ENCODE data around the gene PLEKHM2. TPM values are rescaled to one million over a fixed set of nuclear protein-coding genes. Genes with fewer than 3 reads are reported as not detected.

Gene PLEKHM2
- total and polyA plus RNA-seq, 2 of the 4 experiments (the other 2 are of a cell fraction), result 24.7 to 48.0 TPM

- no TSS peak for BruUV-seq (replicated peaks)
- no peak within 1 kb of the TSS for H3K56ac ChIP-seq (ENCODE audit: extremely low read depth, insufficient read depth, low read length)
- dilution Hi-C loops (cut with HindIII; ENCODE audit: low sequenced_read_pairs, unreplicated experiment) (no loop called here), in situ Hi-C loops (cut with MboI; ENCODE audit: low sequenced_read_pairs) (loop anchor here (5.0 kb wide), 1 partner anchor 145 kb away; no protein-coding TSS in a partner anchor), intact Hi-C loops (cut with micrococcal nuclease) (no loop called here)
- no peak within 1 kb of the TSS for H4K91ac ChIP-seq (ENCODE audit: insufficient read depth, low read depth, low read length)
- H2BK120ac ChIP-seq (ENCODE audit: low read depth, low read length), result no peak within 1 kb of the TSS
- no peak within 1 kb of the TSS for H3K14ac ChIP-seq (replicated peaks; ENCODE audit: low read depth, low read length)
- peak within 1 kb of the TSS; percentile 88 for H2AK9ac ChIP-seq (replicated peaks; ENCODE audit: low read depth, low read length, poor library complexity)
- H2AK5ac ChIP-seq (ENCODE audit: low read depth, low read length), result no peak within 1 kb of the TSS
- H2AFZ ChIP-seq (replicated peaks; ENCODE audit: low read length, poor library complexity), result peak within 1 kb of the TSS; percentile 85
- no peaks in the 10 kb centered on the region for H3K9me1 ChIP-seq (ENCODE audit: insufficient read depth, low read length)
- H2BK20ac ChIP-seq (ENCODE audit: low read depth, low read length), result no peak within 1 kb of the TSS
- H3K4me1 ChIP-seq (ENCODE audit: control insufficient read depth, insufficient read depth, low read length), result no peaks in the 10 kb centered on the region
- no peak for TF ChIP-seq CEBPB (IDR thresholded peaks at IDR 0.05; ENCODE audit: low read depth, low read length)
- TF ChIP-seq CHD1 (IDR thresholded peaks at IDR 0.05; ENCODE audit: low read depth, low read length), result no peak
- TF ChIP-seq RCOR1 (IDR thresholded peaks at IDR 0.05; ENCODE audit: insufficient replicate concordance, low read length), result no peak
- no peak for TF ChIP-seq SMC3 (IDR thresholded peaks at IDR 0.05; ENCODE audit: low read depth, low read length)
- no peak for TF ChIP-seq NFE2L2 (IDR thresholded peaks at IDR 0.05; ENCODE audit: low read depth, low read length)
- no peak for TF ChIP-seq MXI1 (IDR thresholded peaks at IDR 0.05; ENCODE audit: borderline replicate concordance, low read depth, low read length)
- TF ChIP-seq RAD21 (IDR thresholded peaks at IDR 0.05; ENCODE audit: low read length), result no peak
- no peak for TF ChIP-seq MAFK (IDR thresholded peaks at IDR 0.05; ENCODE audit: low read depth, low read length)
- TF ChIP-seq ELK1 (IDR thresholded peaks at IDR 0.05; ENCODE audit: borderline replicate concordance, low read depth, low read length), result no peak
- TF ChIP-seq CTCF (conservative IDR thresholded peaks at IDR 0.05; ENCODE audit: low read depth, low read length), result no peak
- no peak for TF ChIP-seq MAZ (IDR thresholded peaks at IDR 0.05; ENCODE audit: borderline replicate concordance, low read depth, low read length)
- no peak for TF ChIP-seq RFX5 (IDR thresholded peaks at IDR 0.05; ENCODE audit: low read depth, low read length)
- TF ChIP-seq USF2 (IDR thresholded peaks at IDR 0.05; ENCODE audit: low read depth, low read length), result no peak
- no peak for TF ChIP-seq POLR2A (IDR thresholded peaks at IDR 0.05; ENCODE audit: low read depth, low read length)
- no peak for TF ChIP-seq FOS (IDR thresholded peaks at IDR 0.05; ENCODE audit: low read depth, low read length)
- no peak for TF ChIP-seq BHLHE40 (IDR thresholded peaks at IDR 0.05; ENCODE audit: low read depth, low read length)
- H3K18ac ChIP-seq (ENCODE audit: low read depth, low read length), result no peak within 1 kb of the TSS
- H3K79me1 ChIP-seq (ENCODE audit: low read depth in 1 of 2, low read length in 2 of 2), result no peaks in the 10 kb centered on the region
- H3K27ac ChIP-seq (ENCODE audit: insufficient read depth, low read length), result no peak within 1 kb of the TSS
- H4K8ac ChIP-seq (ENCODE audit: low read depth in 2 of 2, low read length in 2 of 2), result no peak within 1 kb of the TSS
- no peaks in the 10 kb centered on the region for H4K20me1 ChIP-seq (ENCODE audit: insufficient read depth, low read length)
- no peak within 1 kb of the TSS for H2BK5ac ChIP-seq (ENCODE audit: low read depth, low read length, poor library complexity, severe bottlenecking)
- ChIA-PET CTCF (interaction anchor here (0.6 kb wide), 1 partner anchor 277 kb away, joined by 3 read pairs; no protein-coding TSS in a partner anchor), POLR2A (ENCODE audit: unreplicated experiment) (no interaction called here)
- ATAC-seq (ENCODE audit: low read depth) (no peak), DNase-seq (no peak)
- H3K27me3 ChIP-seq (ENCODE audit: control insufficient read depth, insufficient read depth, low read length), result no peaks in the 10 kb centered on the region
- peaks cover 1% of the 10 kb centered on the region; the same call in 1 of the 2 replicates for H3K36me3 ChIP-seq (ENCODE audit: control insufficient read depth, insufficient read depth, low read length)
- H4K5ac ChIP-seq (ENCODE audit: low read depth, low read length), result no peak within 1 kb of the TSS
- H3K4ac ChIP-seq (ENCODE audit: low read depth, low read length), result no peak within 1 kb of the TSS
- WGBS, 2 experiments (ENCODE audit: extremely low coverage in 2 of 2, insufficient read length in 1 of 2), result 26% methylated on average over 5 of the region's 14 CpGs; no CpG with 5 or more reads in 1 of the 2 experiments
- H2BK15ac ChIP-seq (ENCODE audit: low read depth, low read length), result no peak within 1 kb of the TSS
- no peak within 1 kb of the TSS for H3K4me3 ChIP-seq (ENCODE audit: insufficient read depth, low read depth, low read length)
- H3K9ac ChIP-seq (ENCODE audit: low read depth, low read length), result no peak within 1 kb of the TSS
- no peaks in the 10 kb centered on the region for H3K9me3 ChIP-seq (ENCODE audit: control insufficient read depth, insufficient read depth, low read length)
- no peak within 1 kb of the TSS for H3K4me2 ChIP-seq (ENCODE audit: low read depth, low read length)
- H3K23ac ChIP-seq (ENCODE audit: low read depth, low read length), result no peak within 1 kb of the TSS
Measured at GRCh38 chr1:15742339-15742801, 58.2 kb downstream of the PLEKHM2 start, which contains the start of gene TMEM82. Gene TMEM82 (plus strand): TSS chr1:15742499. CDS start chr1:15742560, 61 bp downstream.

Measured in IMR-90 (cell line).